Measurements from ENCODE around the gene DCC.

DNA sequence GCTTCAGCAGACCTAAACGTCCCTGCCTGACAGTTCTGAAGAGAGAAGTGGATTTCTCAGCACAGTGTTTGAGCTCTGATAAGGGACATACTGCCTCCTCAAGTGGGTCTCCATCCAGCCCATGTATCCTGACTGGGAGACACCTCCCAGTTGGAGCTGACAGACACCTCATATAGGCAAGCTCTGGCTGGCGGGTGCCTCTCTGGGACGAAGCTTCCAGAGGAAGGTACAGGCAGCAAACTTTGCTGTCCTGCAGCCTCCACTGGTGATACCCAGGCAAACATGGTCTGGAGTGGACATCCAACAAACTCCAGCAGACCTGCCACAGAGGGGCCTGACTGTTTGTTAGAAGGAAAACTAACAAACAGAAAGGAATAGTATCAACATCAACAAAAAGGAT is 1156.0 kb downstream of the DCC start:
- no peak for TF ChIP-seq POLR2A (IDR thresholded peaks at IDR 0.05)
- TF ChIP-seq, protein P1, sequence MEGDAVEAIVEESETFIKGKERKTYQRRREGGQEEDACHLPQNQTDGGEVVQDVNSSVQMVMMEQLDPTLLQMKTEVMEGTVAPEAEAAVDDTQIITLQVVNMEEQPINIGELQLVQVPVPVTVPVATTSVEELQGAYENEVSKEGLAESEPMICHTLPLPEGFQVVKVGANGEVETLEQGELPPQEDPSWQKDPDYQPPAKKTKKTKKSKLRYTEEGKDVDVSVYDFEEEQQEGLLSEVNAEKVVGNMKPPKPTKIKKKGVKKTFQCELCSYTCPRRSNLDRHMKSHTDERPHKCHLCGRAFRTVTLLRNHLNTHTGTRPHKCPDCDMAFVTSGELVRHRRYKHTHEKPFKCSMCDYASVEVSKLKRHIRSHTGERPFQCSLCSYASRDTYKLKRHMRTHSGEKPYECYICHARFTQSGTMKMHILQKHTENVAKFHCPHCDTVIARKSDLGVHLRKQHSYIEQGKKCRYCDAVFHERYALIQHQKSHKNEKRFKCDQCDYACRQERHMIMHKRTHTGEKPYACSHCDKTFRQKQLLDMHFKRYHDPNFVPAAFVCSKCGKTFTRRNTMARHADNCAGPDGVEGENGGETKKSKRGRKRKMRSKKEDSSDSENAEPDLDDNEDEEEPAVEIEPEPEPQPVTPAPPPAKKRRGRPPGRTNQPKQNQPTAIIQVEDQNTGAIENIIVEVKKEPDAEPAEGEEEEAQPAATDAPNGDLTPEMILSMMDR (IDR thresholded peaks at IDR 0.05), result no peak
